Activated CD4-positive, CD25-positive, alpha-beta regulatory T cell treated with anti-CD3 and anti-CD28 coated beads, Interleukin-2, amount 50 U/mL, for 24 hours (primary cell): Measurements from ENCODE around the gene MYOC.
"Not testable (repeated sequence)": the region's sequence is repeated elsewhere in the genome, so short reads cannot be mapped to it uniquely, and the experiment has no call there.

Experiments used
- ATAC-seq, 2 donors: fragments of 150-1000 bp; cut with Tn5 transposase; one replicate each; pipeline ENCODE4 v1.10.0; 2021; ENCODE audit warnings: mild to moderate bottlenecking in 1 of 2, moderate library complexity in 1 of 2

Gene MYOC

DNA sequence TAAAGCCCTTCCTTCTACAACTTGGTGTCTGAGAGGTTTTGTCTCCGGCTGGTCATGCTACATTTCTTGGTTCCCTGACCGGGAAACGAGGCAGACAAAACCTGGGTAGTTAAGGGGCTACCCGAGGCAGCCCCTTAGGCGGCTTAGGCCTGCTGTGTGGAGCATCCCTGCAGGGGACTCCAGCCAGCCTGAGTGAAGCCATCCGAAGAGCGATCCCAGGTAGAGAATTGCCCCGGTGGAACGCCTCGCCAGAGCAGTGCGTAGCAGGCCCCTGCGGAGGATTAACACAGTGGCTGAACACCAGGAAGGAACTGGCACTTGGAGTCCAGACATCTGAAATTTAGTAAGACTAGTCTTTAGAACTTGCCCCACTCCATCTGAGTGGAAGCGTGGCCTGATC lies 51.6 kb downstream of the MYOC start:
- ATAC-seq, result no peak

DNA sequence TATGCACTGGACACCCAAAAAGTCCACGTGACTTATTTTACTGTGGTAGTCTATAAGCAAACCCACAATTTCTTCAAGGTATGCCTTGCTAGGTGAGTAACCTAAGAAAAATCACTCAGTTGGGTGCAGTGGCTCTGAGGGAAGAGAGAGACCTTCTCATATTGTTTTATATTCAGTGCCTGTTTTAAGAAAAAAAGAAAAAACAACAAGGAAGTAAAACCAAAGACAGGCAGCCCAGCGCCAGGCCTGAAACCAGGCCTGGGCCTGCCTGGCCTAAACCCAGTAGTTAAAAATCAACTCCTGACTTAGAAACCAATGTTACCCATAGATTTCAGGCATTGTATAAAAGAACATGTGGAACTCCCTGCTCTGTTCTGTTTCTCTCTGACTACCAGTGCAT lies 52.2 kb downstream of the MYOC start:
- ATAC-seq, result not testable (repeated sequence)

DNA sequence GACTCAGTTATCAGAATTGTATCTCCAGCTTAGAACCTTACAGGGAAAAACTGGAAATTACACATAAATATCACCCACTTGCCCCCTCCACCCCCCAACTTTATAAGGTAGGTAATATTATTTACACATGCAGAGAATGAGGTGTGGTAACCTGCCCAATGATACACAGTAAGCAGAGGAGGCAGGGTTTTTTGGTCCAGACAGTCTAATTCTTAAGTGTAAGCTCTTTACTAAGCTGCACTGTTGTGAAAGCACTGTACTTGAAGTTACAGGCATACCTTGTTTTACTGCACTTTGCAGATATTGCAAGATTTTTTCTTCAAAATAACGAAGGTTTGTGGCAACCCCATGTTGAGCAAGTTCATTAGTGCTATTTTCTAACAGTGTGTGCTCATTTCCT lies 55.3 kb downstream of the MYOC start:
- ATAC-seq, result no peak

DNA sequence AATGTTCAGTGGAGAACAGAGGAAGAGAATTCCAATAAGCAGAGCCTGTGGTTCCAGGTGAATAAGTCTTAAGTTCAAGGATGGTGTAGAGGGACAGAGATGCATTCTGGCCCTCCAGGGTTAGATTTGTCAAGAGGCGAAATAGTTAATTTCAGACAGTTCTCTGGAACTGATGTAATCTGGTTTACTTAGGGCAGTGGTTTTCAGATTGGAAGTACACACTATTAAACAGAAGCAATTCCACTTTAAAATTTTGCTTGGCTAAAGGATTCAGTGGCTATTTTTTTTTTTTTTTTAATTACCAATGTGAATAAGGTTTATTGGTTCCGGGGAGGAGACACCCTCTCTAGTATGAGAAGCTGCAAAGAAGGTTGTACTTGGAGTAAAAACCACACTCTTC lies 55.8 kb downstream of the MYOC start:
- ATAC-seq, result no peak

DNA sequence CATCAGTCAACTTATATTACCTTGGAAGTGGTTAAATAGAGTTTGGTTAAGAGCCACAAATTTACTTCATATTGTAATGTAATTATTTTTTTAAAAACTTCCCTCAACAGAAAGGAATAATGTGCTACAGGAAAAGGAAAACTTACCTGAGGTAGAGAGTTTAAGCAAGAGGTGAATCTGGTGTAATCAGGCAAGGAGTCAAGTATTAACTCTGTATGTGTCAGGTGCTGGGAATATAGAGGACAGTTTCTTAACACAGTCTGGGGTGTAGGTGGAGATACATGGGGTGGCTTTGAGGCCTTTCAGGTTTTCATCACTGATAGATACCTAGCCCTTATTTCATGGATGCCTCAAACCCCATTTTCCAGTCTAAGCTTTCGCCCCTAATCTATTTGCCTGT lies 56.4 kb downstream of the MYOC start:
- no peak for ATAC-seq

DNA sequence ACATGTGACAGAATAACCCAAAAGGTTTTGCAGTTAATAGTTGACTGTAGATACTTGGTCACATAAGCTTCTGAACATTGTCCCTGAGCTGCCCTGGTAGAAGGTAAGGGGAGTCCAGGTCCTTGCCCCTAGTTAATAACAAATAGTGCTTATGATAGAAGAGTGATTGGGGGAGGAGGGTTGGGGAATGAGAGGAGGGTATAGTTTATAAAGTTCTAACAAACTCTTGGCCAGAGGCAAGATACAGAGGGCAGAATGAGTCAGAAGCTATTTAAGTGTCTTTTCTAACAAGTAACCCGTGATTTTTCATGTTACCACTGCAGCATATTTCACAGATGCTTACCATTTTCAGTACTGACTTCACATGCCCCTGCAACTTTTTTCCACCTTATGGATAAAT lies 57.2 kb downstream of the MYOC start:
- no peak for ATAC-seq

DNA sequence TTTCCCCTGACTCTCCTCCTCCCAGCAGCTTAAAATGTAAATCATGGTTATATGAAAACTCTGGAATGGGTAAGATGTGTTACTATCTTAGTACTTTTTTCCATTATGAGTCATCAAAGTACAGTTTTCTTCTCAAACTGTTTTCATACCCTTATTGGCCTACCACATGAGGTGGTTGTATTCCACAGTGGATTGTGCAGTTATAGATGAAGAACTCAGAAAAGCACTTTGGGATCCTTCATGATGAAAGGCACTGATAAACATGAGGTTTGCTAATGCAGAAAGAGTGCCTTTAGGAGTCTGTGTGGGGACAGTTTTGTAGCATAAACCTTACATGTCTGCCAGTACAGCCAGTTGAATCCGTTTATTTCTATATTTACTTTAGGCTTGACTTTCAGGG lies 62.5 kb downstream of the MYOC start:
- ATAC-seq, result peak in 1 of 2 donors; percentile 30

DNA sequence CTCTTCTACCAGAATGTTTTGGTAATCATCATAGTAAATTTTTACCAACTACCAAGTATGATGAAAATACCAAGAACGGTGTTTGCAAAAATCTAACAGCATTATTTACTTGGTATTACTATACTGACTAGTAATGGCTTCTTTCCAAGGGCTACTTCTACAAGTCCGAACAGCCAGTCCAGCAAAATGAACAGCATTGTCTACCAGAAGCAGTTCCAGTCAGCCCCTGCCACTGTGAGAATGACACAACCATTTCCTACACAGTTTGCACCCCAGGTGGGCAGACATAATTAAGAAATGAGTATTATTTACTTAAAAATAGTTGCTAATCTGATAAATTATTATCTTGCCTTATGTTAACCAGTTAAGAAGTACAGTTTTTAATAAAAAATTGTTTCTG lies 64.3 kb downstream of the MYOC start:
- ATAC-seq, result no peak

DNA sequence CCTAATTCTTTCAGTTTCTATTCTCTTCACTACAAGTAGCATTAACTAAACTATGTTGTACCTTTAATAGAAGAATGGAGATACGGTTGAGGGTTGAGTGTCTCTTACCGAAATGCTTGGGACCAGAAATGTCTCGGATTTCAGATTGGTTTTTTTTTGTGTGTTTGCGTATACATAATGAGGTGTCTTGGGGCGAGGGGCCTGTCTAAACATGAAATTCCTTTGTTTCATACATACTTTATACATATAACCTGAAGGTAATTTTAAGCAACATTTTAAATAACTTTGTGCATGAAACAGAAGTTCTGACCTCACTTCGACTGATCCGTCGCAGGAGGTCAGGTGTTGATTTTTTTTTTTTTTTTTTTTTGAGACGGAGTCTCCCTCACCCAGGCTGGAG lies 66.8 kb downstream of the MYOC start:
- ATAC-seq, result no peak
